Hematopoietic multipotent progenitor cell treated with erythropoietin and hydrocortisone succinate and interleukin-3 and kit ligand, for 6 days (in vitro differentiated cells): ENCODE measurements around the gene CDA.
A peak's percentile ranks its signal among the peaks of the same experiment; 100 is the strongest.
"Not testable (repeated sequence)": the region's sequence is repeated elsewhere in the genome, so short reads cannot be mapped to it uniquely, and the experiment has no call there.

Experiments
- DNase-seq: peaks from one replicate; pipeline ENCODE4 v3.0.0-alpha.2; 2015

CDA gene

DNA sequence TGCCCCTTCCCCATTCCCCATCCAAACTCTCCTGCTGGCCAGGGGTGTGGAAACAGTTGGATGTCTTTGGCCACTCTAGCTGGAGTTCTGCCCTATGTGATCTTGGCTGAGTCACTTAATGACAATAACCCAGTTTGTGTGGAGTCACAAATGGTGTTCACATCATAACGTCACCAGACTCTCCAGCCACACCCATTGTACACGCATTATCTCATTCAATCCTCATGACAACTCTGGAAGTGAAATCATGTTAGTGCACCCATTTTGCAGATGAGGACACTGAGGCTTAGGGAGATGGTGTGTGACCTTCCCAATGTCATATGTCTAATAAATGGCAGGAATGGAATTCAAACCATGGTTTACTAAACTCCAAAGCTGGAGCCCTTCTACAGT lies 1.2 kb upstream of the CDA start:
- DNase-seq, result no peak

DNA sequence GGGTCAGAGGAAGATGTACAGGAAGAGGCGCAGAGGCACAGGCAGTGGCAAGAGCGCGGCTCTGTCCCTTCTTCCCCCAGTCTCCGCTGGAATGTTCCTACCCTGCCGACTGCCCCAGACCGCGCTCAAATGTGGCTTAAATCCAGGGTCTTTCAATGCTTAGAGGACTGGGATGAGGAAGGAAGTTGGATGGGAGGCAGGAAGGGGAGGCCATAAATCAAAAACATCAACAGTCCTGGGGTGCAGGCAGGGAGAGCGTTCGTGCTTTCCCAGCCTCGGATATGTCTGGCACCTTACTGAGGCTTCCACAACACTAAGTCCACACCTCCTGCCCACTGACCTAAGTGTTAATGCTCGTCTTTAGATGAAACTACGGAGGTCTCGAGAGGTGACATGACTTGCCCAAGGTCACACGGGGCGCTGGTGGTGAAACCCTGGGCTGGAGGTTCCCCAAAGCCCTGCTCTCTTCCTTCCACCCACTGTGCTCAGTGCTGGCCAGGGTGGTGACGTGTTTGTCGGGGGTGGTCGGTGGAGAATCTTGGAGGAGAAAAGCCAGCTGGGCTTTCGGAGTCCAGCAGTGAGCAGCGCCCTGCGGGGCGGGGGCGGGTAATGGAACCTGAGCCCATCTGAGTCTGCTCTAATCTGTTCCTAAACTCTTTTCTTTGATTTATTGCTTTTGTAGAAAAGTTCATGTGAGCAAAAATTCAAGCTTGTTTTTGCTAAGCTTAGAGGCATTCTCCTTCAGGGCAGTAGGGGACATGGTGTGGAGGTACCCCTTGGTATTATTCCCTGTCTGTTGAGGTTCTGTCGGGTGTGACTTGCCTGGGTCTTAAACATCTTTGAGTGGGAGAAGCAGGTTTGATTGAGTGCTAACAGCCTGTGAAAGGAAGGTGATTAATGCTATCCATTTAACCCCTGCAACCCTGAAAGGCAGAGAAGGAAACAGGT lies 708 bp downstream of the CDA start:
- DNase-seq, result no peak

DNA sequence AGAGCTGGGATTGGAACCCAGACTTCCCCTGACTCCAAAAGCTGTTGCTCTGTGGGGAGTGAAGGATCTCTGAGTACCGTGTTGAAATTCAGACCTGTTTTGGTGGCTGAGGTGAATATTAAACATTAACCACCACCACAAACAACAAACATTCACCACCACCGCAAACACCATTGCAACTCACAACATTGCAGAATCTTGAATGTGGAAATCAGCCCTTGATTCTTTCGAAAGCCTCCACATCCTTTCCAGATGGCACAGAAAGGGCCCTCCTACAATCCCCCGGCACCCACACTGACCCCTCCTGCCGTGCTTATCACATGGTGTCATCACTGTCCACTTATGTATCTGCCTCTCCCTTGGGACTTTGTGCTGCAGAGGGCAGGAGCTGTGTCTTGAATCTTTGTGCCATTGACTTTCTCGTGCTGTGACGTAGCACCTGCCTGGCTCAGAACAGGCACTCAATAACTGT lies 1.4 kb downstream of the CDA start:
- peak; percentile 67 for DNase-seq

DNA sequence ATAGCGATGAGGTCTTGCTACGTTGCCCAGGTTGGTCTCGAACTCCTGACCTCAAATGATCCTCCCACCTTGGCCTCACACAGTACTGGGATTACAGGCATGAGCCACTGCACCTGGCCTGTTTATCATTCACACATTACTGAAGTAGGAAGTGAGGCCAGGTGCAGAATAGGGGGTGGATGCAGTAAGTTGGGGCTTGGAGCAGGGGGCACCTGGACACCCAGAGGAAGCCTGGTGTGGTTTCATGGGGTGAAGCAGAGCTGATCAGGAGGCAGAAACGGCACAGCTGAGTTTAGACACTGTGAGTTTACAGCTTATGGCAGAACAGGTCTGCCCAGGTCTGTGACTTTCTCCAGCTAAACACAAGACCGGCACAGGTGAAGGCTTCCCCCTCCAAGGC lies 4.9 kb downstream of the CDA start:
- no peak for DNase-seq

DNA sequence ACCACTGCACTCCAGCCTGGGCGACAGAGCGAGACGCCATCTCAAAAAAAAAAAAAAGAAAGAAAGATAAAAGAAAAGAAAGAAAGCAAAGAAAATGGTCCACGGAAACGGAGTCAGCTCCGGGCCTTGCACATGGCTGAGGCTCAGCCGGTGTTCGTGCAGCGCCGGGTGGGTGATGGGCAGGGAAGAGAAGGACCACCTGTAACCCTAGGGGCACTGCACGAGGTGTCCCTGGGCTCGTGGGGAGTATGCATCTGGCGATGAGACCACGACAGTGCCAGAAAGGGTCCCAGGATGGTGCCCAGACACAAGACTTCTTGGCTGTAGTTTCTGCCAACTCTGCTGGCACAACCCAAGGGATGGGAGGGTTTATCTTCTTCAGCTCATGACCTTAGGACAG lies 5.8 kb downstream of the CDA start:
- DNase-seq, result no peak

DNA sequence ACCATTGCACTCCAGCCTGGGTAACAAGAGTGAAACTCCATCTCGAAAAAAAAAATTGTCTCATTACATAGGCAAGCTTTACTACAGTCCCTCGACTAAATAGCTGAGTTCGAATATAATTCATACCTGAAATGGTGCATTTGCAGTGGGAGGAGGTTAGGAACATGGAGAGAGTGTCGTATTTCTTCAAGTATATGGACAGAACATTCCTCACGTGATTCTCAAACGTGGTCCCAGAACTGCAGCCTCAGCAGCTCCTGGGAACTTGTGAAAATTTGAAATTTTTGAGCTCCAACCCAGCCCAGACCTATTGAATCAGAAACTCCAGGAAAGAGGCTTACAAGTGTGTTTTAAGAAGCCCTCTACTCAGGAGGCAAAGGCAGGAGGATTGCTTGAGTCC lies 7.2 kb downstream of the CDA start:
- DNase-seq, result no peak

DNA sequence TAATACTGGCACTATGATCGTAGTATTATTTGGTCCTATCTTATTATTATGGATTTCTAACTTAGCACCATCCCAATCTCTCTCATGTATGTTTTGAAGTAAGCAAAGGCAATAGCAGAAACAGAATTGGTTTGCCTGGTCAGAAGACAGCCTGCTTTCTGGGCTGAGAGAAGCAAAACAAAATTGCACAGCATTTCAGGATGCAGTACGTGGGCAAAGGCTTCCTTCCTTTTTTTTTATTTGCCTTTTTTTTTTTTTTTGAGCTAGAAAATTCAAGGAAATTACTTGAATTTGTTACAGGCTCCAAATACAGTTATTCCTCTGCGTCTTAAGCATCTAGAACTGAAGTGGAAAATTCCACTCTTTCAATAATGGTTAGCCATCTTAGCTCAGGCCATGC lies 8.8 kb downstream of the CDA start:
- no peak for DNase-seq

DNA sequence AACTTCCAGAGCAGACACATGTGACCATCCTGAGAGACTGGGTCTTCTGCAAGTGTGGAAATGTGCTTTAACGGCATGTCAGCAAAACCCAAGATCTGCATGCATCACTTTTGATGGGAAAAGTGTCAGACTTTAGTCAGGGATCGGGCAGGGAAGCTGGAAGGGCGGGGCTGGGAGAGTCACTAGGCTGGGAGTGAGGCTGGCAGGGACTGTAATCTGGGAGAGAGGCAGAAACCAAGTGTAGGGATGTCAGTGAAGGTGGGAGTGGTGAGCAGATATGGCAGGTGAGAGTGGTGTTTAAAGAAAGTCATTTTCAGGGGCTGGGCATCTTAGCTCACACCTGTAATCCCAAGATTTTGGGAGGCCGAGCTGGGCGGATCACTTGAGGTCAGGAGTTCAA lies 11.3 kb downstream of the CDA start:
- no peak for DNase-seq

DNA sequence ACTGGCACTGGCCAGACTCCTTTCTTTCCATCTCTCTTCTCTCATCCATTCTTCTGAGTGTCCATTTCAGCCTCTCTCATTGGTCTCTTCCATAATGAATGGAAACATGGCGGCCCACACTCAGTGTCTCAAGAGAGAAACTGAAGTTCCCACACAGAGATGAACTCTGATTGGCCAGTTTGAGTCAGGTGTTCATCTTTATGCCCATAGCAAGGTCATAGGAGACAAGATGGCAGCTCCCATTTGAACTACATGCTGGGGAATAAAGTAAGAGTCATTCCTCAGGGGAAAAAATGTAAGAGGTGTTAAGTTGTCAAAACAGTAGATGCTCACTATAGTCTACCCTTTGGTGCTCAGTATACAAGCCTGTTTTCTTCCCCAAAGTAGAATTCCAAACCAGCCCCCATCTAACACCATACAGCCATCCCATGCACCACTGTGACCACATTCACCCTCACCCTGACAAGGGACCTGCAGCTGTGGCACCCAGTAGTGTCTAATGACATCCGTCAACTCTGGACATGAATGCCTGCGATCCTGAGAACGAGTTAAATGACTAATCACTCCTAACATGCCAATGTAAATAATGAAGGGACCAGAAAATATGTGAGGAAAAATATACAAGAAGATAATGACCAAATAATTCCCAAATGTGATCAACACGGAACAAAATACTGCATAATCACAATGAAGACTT lies 12.4 kb downstream of the CDA start:
- no peak for DNase-seq

DNA sequence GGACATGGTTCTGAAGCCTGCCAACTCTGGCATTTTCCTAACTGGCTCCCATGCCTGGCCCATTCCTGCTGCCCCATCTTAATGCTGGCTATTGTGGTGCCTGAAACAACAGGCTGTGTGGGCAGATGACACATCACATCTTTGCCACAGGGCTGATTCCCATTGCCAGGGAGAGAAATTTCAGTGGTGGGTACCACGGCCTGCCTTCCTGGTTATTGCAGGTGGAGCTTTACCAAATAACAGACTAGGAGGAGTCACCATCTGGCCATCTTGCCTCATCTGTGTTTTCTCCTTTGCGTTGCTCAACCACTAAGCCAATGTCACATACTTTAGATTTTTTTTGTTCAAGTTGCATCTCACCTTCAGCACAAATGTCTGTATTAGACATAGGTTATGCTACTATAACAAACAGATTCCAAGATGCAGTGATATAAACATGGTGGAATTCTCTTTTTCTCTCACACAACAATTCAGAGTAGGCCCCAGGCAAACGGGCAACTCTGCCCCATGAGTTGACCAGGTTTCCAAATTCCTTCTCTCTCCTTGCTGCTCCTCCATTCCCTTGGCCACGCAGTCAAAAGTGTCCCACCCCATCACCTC lies 14.1 kb downstream of the CDA start:
- DNase-seq, result no peak

DNA sequence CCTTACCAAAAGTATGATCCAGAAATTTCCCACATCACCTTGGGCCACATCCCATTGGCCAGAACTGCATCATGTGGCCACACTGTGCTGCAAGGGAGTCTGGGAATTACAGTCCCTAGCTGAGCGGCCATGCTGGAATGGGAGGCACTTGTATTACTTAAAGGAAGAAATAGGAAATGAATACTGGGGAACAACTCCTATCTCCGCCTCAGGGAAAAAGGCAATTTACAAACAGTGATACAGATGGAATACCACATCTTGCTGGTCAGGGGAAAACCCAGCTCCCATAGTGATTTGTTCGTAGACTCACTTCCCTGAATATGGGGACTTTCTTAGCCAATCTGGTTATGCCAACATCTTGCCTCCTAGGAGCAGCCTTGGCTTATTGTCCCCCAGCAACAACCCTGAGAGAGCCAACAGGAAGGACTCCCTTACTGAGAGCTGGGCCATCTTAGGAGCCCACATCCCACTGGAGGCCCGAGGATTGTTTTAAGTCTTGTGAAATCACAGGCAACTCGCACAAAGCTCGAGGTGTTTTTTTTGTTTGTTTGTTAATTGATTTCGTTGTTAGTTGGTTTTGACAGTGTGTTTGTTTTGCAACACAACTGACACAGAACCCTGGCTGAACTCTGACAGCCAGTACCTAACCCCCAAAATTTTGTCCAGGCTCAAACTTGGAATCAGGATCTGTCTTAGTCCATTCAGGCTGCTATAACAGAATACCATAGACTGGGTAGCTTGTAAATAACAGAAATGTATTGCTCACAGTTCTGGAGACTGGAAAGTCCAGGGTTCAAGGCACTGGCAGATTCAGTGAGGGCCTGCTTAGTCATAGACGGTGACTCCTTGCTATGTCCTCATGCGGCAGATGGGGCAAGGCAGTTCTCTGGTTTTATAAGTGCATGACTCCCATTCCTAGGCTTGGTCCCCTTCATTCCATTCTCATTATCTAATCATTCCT lies 14.9 kb downstream of the CDA start:
- DNase-seq, result no peak

DNA sequence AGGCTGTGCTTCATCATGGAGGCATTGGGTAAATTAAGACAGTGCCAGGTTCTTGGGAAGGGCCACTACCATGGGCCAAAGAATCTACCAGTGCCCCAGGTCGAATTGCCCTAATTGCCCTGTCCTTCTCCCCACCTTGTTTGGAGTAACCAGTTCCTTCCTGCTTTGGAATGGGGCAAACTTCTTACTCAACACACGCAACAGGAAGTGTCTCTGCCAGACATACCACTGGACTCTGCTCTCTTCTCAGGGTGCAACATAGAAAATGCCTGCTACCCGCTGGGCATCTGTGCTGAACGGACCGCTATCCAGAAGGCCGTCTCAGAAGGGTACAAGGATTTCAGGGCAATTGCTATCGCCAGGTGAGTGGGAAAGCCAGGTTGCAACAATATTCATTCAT lies 15.8 kb downstream of the CDA start:
- DNase-seq, result no peak

DNA sequence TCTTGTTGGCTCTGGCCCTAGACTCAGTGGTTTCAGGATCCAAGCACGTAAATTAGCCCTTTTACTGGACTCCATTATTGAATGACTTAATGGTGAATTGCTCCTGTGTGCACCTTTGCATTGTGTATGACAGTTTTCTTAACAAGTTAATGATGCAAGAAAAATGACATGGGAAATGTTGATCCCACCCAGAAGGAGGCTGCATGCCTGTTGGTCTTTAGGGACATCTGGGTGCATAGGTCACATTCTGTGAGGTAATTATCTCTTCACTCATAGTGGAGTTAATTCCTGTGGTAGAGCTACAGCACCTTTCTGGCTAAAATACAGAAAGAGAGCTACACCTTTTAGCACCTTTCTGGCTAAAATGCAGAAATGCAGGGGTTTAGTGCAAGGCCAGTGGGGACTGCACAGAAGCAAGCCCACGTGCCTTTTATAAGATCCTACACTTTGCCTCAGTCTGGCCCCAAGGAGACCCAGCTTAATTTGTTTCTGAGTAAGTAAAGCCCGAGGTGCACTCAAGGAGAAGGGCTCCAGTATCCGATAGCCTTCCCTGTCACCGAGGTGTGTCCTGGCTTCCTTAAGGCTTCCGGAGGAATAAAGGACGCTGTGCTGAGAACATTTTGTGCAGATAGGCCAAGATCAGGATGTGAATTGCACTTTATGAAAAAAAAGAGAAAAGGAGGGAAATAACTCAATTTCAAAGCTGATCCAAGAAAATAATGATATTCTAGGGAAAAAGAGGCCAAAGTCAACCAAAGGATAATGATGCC lies 18.1 kb downstream of the CDA start:
- DNase-seq, result not testable (repeated sequence)

DNA sequence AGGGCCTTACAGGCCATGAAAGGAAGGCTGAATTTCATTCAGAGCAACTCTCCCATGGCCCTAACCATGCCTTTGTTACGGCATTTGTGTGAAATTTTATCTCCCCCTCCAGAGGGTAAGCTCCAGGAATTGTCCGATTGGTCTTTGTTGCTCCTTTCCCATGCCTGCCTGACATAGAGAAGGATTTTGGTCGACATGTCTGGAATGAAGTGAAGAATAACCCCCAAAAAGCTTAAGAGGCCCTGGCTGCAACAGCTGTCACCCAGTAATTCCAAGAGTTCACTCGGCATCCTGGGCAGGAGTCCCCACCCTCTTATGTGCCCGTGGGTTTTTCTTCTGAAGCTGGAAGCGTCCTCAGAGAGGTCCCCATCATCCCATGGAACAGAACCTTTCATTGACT lies 20.6 kb downstream of the CDA start:
- DNase-seq, result no peak

DNA sequence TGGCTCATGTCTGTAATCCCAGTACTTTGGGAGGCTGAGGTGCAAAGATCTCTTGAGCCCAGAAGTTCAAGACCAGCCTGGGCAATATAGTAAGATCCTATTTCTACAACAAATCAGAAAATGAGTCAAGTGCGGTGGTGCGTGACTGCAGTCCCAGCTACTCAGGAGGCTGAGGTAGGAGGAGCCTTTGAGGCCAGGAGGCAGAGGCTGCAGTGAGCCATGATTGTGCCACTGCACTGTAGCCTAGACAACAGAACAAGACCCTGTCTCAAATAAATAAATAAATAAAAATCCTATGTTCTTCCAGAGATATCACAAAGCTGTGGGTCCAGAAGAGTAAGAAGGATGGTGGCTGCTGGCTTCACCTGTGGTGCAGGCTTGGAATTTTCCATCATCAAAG lies 22.1 kb downstream of the CDA start:
- no peak for DNase-seq

DNA sequence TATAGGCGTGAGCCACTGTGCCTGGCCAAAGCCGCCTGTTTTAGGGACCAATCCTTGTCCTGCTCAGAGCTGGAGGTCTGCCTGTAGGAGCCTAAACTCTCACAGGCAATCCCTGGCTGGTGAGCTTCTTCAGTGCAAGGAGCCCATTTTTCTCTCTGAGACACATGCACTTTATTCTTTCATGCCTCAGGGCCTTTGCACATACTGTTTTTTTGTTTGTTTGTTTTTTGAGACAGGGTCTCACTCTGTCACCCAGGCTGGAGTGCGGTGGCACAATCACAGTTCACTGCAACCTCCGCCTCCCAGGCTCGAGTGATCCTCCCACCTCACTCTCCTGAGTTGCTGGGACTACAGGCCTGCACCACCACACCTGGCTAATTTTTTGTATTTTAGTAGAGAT lies 22.8 kb downstream of the CDA start:
- no peak for DNase-seq

DNA sequence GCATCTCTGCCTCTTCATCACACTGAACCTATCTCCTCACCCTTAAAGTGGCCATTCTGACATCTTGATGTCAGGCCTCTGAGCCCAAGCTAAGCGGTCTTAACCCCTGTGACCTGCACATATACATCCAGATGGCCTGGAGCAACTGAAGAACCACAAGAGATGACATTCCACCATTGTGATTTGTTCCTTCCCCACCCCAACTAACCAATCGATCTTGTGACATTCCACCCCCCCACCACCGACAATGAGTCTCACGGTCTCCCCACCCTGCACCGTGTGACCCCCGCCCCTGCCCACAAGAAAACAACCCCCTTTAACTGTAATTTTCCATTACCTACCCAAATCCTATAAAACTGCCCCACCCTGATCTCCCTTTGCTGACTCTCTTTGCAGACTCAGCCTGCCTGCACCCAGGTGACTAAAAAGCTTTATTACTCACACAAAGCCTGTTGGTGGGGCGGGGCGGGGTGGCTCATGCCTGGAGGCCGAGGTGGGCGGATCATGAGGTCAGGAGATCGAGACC lies 23.4 kb downstream of the CDA start:
- DNase-seq, result no peak

DNA sequence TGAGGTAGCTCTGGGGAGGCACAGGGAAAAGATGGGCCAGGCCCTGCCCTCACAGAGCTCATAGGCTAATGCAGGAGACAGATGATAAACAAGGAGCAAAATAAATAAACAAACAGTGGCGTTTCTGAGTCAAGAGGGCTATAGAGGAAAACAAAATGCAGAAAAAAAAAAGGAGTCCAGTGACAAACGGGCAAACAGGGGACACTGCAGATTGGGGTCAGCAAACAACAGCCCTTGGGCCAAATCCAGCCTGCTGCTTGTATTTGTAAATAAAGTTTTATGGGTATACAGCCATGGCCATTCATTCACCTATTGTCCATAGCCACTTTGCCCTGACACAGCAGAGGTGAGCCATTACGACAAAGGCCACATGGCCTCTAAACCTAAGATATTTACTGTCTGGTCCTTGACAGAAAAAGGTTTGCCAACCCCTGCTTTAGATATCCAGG lies 25.3 kb downstream of the CDA start:
- no peak for DNase-seq

DNA sequence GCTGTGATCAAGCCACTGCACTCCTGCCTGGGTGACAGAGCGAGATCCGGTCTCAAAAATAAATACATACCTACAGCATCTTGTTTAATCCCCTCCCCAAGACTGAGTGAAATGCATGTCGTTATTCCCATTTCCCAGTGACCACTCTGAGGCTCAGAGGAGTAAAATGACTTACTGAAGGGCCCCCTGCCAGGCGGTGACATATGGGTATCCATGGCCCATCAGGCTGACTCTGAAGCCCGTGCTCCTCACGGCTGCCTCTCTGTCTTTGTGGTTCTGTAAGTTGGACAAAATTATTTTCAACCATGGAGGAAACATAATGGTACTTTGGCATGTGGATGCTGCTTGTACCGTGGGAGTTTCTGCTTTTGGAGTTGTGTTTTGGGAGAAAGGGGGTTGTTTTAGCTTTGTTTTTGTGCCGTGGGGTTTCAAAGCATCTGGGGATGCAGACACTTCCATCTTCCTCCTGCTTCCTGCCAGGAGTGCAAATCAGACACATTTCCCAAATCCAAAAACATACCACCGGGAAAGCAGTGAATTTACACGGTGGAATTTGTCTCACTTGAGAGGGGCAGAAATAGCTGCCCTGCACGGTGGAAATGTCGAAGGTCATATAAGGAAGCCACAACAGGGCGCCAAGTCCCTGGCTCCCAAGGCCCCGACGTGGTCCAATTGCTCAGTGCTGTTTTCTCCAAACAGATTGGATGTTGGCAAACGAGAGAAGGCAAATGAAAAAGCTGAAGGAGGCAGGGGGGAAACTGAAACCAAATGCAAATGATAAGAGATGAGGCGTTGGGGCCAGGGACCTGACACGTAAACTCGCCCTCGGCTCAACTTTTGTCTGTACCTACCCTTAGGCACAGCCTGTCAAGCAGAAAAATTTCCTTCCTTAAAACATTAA lies 27.3 kb downstream of the CDA start:
- no peak for DNase-seq

DNA sequence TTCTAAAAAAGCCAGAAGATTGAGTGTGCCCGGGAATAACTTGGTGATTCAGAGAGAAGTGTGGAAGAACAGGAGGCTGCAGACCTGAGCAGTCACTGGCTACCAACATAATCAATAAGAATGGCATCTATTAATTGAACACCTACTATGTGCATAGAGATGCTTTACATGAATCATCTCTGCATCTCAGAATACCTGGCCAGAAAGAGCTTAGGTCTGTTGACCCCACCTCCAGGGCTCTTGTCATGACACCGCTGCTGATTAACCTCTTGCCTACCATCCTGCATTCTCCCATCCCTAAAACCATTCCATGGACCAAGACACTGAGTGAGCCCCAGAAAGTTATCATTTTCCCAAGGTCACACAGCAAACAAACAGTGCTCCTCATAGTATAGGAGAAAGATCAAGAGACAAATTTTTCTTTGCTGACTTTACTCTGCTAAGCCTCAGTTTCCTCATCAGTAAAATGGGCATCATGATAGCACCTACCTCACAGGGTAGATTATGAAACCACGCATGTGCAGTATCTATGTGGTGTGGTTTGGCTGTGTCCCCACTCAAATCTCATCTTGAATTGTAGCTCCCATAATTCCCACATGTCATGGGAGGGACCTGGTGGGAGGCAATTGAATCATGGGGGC lies 28.1 kb downstream of the CDA start:
- no peak for DNase-seq
